IMR-90 (cell line): ENCODE measurements around the gene TNFRSF1B. TPM values are rescaled to one million over a fixed set of nuclear protein-coding genes. Genes with fewer than 3 reads are reported as not detected.

ENCODE experiments used
- ELK1 ChIP-seq: fragments of 150-350 bp; IDR thresholded peaks from 2 replicates; pipeline ENCODE4 v1.6.1; 2016; ENCODE audit warnings: low read depth, mild to moderate bottlenecking, low read length, moderate library complexity, borderline replicate concordance
- POLR2A ChIP-seq: IDR thresholded peaks from 2 replicates; pipeline ENCODE4 v1.6.1; 2012; ENCODE audit warnings: mild to moderate bottlenecking, low read depth, low read length
- RAD21 ChIP-seq: IDR thresholded peaks from 2 replicates; pipeline ENCODE4 v1.6.1; 2012; ENCODE audit warnings: low read length, improper control_type of control experiment
- RCOR1 ChIP-seq: IDR thresholded peaks from 2 replicates; pipeline ENCODE4 v1.6.1; 2012; ENCODE audit warnings: mild to moderate bottlenecking, low read length, improper control_type of control experiment; ENCODE audit not compliant: insufficient replicate concordance
- USF2 ChIP-seq: fragments of 150-350 bp; IDR thresholded peaks from 2 replicates; pipeline ENCODE4 v1.6.1; 2017; ENCODE audit warnings: mild to moderate bottlenecking, antibody characterized with exemption, low read length, low read depth
- polyA plus RNA-seq, 3 experiments: library from polyadenylated mRNA; depleted of rRNA; stranded (reverse); fragments of >200 nt; gene quantifications; 2 replicates each; pipeline ENCODE4 v1.2.3, GENCODE V29; 2012; ENCODE audit warnings: low replicate concordance in 1 of 3
- total RNA-seq: library from RNA; depleted of rRNA; stranded (reverse); fragments of >200 nt; gene quantifications from 2 replicates; pipeline ENCODE4 v1.2.3, GENCODE V29; 2012

TNFRSF1B gene
- total and polyA plus RNA-seq, 2 of the 4 experiments (the other 2 are of a cell fraction) = 4.3 to 8.9 TPM

GRCh38 chr1:12177999-12178441 lies 11.2 kb downstream of the TNFRSF1B start (continued):
- no peak for TF ChIP-seq ELK1
- TF ChIP-seq RAD21 = no peak
- no peak for TF ChIP-seq POLR2A
- no peak; the same call in 1 of the 2 replicates for TF ChIP-seq USF2
- peak; percentile 62 for TF ChIP-seq RCOR1
